Upper lobe of left lung (tissue), 4 donors: ENCODE measurements around the gene HNF4A.

Experiments used
- EP300 ChIP-seq, 4 donors: sonication (generic); formaldehyde crosslinking; IDR thresholded peaks; one replicate each; pipeline ENCODE4 v1.5.1; 2017; ENCODE audit warnings: antibody characterized with exemption in 4 of 4, control low read depth in 2 of 4
- TF ChIP-seq, protein P1 (sequence below), 6 experiments: fragments of 450-650 bp in 4 of 6; fragments of 200-600 bp in 2 of 6; sonication (generic) in 2 of 6; IDR thresholded peaks; one replicate each; pipeline ENCODE4 v1.5.1; 2016 to 2019; ENCODE audit warnings: antibody characterized with exemption in 6 of 6

DNA sequence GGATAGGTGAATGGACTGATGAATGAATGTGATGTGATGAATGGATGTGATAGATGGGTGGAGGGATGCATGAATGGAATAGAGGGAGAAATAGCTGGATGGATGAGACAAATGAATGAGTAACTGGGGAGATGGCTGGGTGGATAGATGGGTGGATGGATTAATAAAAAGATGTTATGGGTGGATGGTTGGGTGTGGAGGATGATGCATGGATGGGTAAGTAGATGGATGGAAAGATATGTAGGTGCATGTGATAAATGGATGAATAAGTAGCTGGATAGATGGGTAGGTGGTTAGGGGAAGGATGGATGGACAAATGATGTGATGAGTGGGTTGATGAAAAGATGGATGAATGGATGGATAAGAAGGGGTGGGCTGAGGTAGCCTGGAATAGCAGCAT is 4.7 kb downstream of the HNF4A start:
- TF ChIP-seq EP300 (IDR thresholded peaks at IDR 0.05): no peak
- TF ChIP-seq, protein P1, sequence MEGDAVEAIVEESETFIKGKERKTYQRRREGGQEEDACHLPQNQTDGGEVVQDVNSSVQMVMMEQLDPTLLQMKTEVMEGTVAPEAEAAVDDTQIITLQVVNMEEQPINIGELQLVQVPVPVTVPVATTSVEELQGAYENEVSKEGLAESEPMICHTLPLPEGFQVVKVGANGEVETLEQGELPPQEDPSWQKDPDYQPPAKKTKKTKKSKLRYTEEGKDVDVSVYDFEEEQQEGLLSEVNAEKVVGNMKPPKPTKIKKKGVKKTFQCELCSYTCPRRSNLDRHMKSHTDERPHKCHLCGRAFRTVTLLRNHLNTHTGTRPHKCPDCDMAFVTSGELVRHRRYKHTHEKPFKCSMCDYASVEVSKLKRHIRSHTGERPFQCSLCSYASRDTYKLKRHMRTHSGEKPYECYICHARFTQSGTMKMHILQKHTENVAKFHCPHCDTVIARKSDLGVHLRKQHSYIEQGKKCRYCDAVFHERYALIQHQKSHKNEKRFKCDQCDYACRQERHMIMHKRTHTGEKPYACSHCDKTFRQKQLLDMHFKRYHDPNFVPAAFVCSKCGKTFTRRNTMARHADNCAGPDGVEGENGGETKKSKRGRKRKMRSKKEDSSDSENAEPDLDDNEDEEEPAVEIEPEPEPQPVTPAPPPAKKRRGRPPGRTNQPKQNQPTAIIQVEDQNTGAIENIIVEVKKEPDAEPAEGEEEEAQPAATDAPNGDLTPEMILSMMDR (IDR thresholded peaks at IDR 0.05): no peak
